ENCODE measurements around the gene KRTAP5-10. TPM values are rescaled to one million over a fixed set of nuclear protein-coding genes. Genes with fewer than 3 reads are reported as not detected.

The KRTAP5-10 gene
- total RNA-seq, 5 donors from 2014 or later (not counting 1 experiment from before 2014, with no cell fraction given): not detected

DNA sequence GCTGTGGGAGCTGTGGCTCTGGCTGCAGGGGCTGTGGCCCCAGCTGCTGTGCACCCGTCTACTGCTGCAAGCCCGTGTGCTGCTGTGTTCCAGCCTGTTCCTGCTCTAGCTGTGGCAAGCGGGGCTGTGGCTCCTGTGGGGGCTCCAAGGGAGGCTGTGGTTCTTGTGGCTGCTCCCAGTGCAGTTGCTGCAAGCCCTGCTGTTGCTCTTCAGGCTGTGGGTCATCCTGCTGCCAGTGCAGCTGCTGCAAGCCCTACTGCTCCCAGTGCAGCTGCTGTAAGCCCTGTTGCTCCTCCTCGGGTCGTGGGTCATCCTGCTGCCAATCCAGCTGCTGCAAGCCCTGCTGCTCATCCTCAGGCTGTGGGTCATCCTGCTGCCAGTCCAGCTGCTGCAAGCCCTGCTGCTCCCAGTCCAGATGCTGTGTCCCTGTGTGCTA is 16.6 kb upstream of the KRTAP5-10 start:
- 22% methylated on average over 5 of the region's 5 CpGs for WGBS (ENCODE audit: insufficient coverage)
- DNase-seq (no peak), ATAC-seq (replicated peaks in 1 of 4) (no peak)
- Histone ChIP-seq H3K9me3 (no peaks in the 10 kb centered on the region), H3K4me1 (ENCODE audit: control insufficient read depth in 1 of 2, extremely low read depth in 1 of 2, insufficient read depth in 2 of 2, low read length in 2 of 2) (peaks cover 0 to 3% of the 10 kb centered on the region in 2 experiments), H3K4me3 (ENCODE audit: control insufficient read depth in 1 of 2, extremely low read depth in 1 of 2, low read length in 1 of 2) (no peak overlapping the region), H3K27ac (ENCODE audit: low read length) (no peak overlapping the region), H3K27me3 (replicated peaks in 1 of 2; ENCODE audit: control insufficient read depth in 2 of 2, extremely low read depth in 1 of 2, insufficient read depth in 2 of 2, low read length in 1 of 2) (peaks cover 0 to 34% of the 10 kb centered on the region in 2 experiments), H3K36me3 (ENCODE audit: control insufficient read depth in 2 of 2, extremely low read depth in 1 of 2, insufficient read depth in 1 of 2, low read length in 1 of 2) (no peaks in the 10 kb centered on the region)
- peaks cover 25 to 27% of the 10 kb centered on the region in 2 donors for H3K27me3 Mint-ChIP-seq
- POLR2A ChIA-PET: no interaction called here
- CTCF ChIA-PET: no interaction called here
- no peak overlapping the region for H3K4me3 Mint-ChIP-seq
- H3K9me3 Mint-ChIP-seq: peaks cover 0 to 7% (median 0%) of the 10 kb centered on the region in 3 donors
- no peaks in the 10 kb centered on the region for H3K36me3 Mint-ChIP-seq
- H3K27ac Mint-ChIP-seq: no peak overlapping the region
- peaks cover 2 to 8% (median 8%) of the 10 kb centered on the region in 3 donors for H3K4me1 Mint-ChIP-seq

DNA sequence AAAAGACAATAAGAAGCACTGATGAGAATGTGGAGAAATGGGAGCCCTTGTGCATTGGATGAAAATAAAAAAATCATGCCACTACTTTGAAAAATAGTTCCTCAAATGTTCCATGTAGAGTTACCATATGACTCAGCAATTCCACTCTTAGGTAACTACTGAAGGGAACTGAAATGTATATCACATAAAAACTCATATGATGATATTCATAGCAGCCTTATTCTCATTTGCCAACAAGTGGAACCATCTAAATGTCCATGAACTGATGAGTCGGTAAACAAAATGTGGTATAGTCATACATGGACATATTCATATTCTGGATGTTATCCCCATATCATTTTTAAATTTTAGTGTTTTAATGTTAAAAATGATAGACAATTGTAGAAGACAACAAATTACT is 13.7 kb upstream of the KRTAP5-10 start:
- H3K27ac Mint-ChIP-seq: no peak overlapping the region
- H3K36me3 Mint-ChIP-seq: no peaks in the 10 kb centered on the region
- ChIA-PET POLR2A (no interaction called here), CTCF (no interaction called here)
- no peak overlapping the region for H3K4me3 Mint-ChIP-seq
- no peaks in the 10 kb centered on the region for H3K4me1 Mint-ChIP-seq
- WGBS (ENCODE audit: insufficient coverage): no CpG with 5 or more reads among the region's 1 CpG
- DNase-seq: no peak
- peaks cover 23 to 25% of the 10 kb centered on the region in 2 donors for H3K27me3 Mint-ChIP-seq
- no peaks in the 10 kb centered on the region for H3K9me3 ChIP-seq
- H3K36me3 ChIP-seq (ENCODE audit: control insufficient read depth in 2 of 2, extremely low read depth in 1 of 2, insufficient read depth in 1 of 2, low read length in 1 of 2): no peaks in the 10 kb centered on the region
- H3K4me3 ChIP-seq (ENCODE audit: control insufficient read depth in 1 of 2, extremely low read depth in 1 of 2, low read length in 1 of 2): no peak overlapping the region
- peaks cover 0 to 42% of the 10 kb centered on the region in 2 experiments for H3K27me3 ChIP-seq (replicated peaks in 1 of 2; ENCODE audit: control insufficient read depth in 2 of 2, extremely low read depth in 1 of 2, insufficient read depth in 2 of 2, low read length in 1 of 2)
- no peak overlapping the region for H3K27ac ChIP-seq (ENCODE audit: low read length)
- H3K4me1 ChIP-seq (ENCODE audit: control insufficient read depth in 1 of 2, extremely low read depth in 1 of 2, insufficient read depth in 2 of 2, low read length in 2 of 2): no peaks in the 10 kb centered on the region
- ATAC-seq (replicated peaks in 1 of 4): no peak
- no peaks in the 10 kb centered on the region for H3K9me3 Mint-ChIP-seq

DNA sequence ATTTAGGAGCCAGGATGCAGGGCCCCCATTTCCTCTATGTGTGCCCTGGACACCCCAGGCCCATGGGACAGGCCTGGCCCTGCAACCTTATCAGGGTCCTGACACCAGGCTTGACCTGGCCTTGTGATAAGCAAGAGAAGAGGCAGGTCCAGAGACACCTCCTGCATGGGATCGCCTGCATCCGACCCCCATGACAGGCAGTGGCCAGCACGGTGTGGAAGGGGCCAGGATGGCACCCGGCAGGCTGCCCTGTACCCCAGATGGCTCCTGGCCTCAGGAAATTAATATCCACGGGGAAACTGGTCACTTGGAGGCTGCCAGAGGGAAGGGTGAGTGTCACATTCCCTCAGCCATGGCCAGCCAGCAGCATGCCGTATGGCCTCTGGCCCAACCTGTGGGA is 10.4 kb upstream of the KRTAP5-10 start:
- ATAC-seq (replicated peaks in 1 of 4): no peak
- CTCF ChIA-PET: no interaction called here
- Mint-ChIP-seq H3K27ac (no peak overlapping the region), H3K9me3 (no peaks in the 10 kb centered on the region), H3K4me3 (no peak overlapping the region), H3K4me1 (no peaks in the 10 kb centered on the region), H3K36me3 (no peaks in the 10 kb centered on the region), H3K27me3 (peaks cover 11 to 16% of the 10 kb centered on the region in 2 donors)
- POLR2A ChIA-PET: no interaction called here
- Histone ChIP-seq H3K4me1 (ENCODE audit: control insufficient read depth in 1 of 2, extremely low read depth in 1 of 2, insufficient read depth in 2 of 2, low read length in 2 of 2) (no peaks in the 10 kb centered on the region), H3K4me3 (ENCODE audit: control insufficient read depth in 1 of 2, extremely low read depth in 1 of 2, low read length in 1 of 2) (no peak overlapping the region), H3K9me3 (no peaks in the 10 kb centered on the region), H3K27me3 (replicated peaks in 1 of 2; ENCODE audit: control insufficient read depth in 2 of 2, extremely low read depth in 1 of 2, insufficient read depth in 2 of 2, low read length in 1 of 2) (peaks cover 0 to 16% of the 10 kb centered on the region in 2 experiments), H3K27ac (ENCODE audit: low read length) (no peak overlapping the region), H3K36me3 (ENCODE audit: control insufficient read depth in 2 of 2, extremely low read depth in 1 of 2, insufficient read depth in 1 of 2, low read length in 1 of 2) (no peaks in the 10 kb centered on the region)
- no peak for DNase-seq
- 75% methylated on average over 6 of the region's 6 CpGs for WGBS (ENCODE audit: insufficient coverage)

DNA sequence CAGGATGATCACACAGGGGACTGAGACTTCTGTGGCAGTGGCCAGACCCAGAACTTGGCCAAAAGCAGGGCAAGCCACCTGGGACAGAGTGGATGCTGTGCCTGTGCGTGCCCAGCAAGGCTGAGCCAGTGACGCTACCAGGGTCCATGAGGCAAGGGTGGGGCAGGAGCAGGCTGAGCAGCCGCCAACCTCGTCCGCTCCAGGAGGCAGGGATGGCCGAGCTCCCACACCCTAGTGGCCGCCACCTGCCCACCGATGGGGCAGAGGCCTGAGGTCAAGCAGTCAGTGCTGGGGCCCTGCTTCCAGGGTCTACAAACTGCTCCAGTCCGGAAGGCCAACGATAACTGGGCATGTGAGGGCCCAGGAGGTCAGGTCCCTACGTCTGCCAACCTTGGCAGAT is 9.9 kb upstream of the KRTAP5-10 start:
- H3K27me3 ChIP-seq (replicated peaks in 1 of 2; ENCODE audit: control insufficient read depth in 2 of 2, extremely low read depth in 1 of 2, insufficient read depth in 2 of 2, low read length in 1 of 2): peaks cover 0 to 16% of the 10 kb centered on the region in 2 experiments
- H3K4me1 ChIP-seq (ENCODE audit: control insufficient read depth in 1 of 2, extremely low read depth in 1 of 2, insufficient read depth in 2 of 2, low read length in 2 of 2): no peaks in the 10 kb centered on the region
- no peak overlapping the region for H3K27ac ChIP-seq (ENCODE audit: low read length)
- H3K4me1 Mint-ChIP-seq: no peaks in the 10 kb centered on the region
- H3K27me3 Mint-ChIP-seq: peaks cover 11 to 16% of the 10 kb centered on the region in 2 donors
- no peaks in the 10 kb centered on the region for H3K9me3 ChIP-seq
- no peaks in the 10 kb centered on the region for H3K9me3 Mint-ChIP-seq
- CTCF ChIA-PET: no interaction called here
- WGBS (ENCODE audit: insufficient coverage): 84% methylated on average over 9 of the region's 11 CpGs
- H3K4me3 ChIP-seq (ENCODE audit: control insufficient read depth in 1 of 2, extremely low read depth in 1 of 2, low read length in 1 of 2): no peak overlapping the region
- H3K36me3 Mint-ChIP-seq: no peaks in the 10 kb centered on the region
- no peaks in the 10 kb centered on the region for H3K36me3 ChIP-seq (ENCODE audit: control insufficient read depth in 2 of 2, extremely low read depth in 1 of 2, insufficient read depth in 1 of 2, low read length in 1 of 2)
- H3K4me3 Mint-ChIP-seq: no peak overlapping the region
- H3K27ac Mint-ChIP-seq: no peak overlapping the region
- ATAC-seq (replicated peaks in 1 of 4) (no peak), DNase-seq (no peak)
- POLR2A ChIA-PET: no interaction called here

DNA sequence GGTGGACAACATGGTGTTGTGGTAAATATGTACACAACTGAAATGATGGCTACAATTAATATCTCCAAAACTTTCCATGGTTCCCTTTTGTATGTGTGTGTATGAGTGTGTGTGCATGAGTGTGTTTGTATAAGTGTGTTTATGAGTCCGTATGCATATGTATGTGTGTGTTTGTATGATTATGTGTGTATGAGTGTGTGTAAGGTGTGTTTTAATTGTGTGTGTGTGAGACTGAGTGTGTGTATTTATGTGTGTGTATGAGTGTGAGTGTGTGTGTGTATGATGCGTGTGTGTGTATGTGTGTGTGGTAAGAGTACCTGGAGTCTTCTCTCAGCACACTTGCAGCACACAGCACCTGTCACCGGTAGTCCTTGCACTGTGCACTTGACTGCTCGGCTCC is 9.3 kb upstream of the KRTAP5-10 start:
- Mint-ChIP-seq H3K9me3 (no peaks in the 10 kb centered on the region), H3K4me1 (no peaks in the 10 kb centered on the region), H3K36me3 (peaks cover 2% of the 10 kb centered on the region), H3K27ac (no peak overlapping the region), H3K27me3 (peaks cover 14 to 20% of the 10 kb centered on the region in 2 donors), H3K4me3 (no peak overlapping the region)
- 89% methylated on average over 1 of the region's 4 CpGs for WGBS (ENCODE audit: insufficient coverage)
- ChIA-PET POLR2A (no interaction called here), CTCF (no interaction called here)
- ATAC-seq (replicated peaks in 1 of 4): no peak
- Histone ChIP-seq H3K9me3 (no peaks in the 10 kb centered on the region), H3K4me1 (ENCODE audit: control insufficient read depth in 1 of 2, extremely low read depth in 1 of 2, insufficient read depth in 2 of 2, low read length in 2 of 2) (no peaks in the 10 kb centered on the region), H3K36me3 (ENCODE audit: control insufficient read depth in 2 of 2, extremely low read depth in 1 of 2, insufficient read depth in 1 of 2, low read length in 1 of 2) (no peaks in the 10 kb centered on the region), H3K4me3 (ENCODE audit: control insufficient read depth in 1 of 2, extremely low read depth in 1 of 2, low read length in 1 of 2) (no peak overlapping the region), H3K27me3 (replicated peaks in 1 of 2; ENCODE audit: control insufficient read depth in 2 of 2, extremely low read depth in 1 of 2, insufficient read depth in 2 of 2, low read length in 1 of 2) (peaks cover 0 to 16% of the 10 kb centered on the region in 2 experiments), H3K27ac (ENCODE audit: low read length) (no peak overlapping the region)
- no peak for DNase-seq

DNA sequence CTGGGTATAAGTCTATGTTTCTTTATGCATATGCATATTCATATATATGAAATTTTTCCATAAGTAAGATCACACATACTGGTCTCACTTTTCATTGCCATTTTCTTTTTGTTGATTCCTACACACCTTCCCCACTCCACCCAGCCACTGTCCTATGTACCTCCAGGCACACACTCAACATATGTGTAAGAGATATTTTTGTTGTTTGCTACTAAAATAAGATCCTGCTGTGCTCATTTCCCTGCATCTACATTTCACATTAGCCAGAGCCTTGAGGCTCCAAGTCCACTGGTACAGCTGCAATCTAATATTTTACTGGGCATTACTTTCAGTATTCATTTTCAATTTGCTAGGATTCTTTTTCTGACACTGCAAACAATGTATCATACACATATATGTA is 8.1 kb upstream of the KRTAP5-10 start:
- Mint-ChIP-seq H3K27me3 (peaks cover 21 to 26% of the 10 kb centered on the region in 2 donors), H3K27ac (no peak overlapping the region), H3K4me1 (no peaks in the 10 kb centered on the region), H3K9me3 (no peaks in the 10 kb centered on the region), H3K4me3 (no peak overlapping the region), H3K36me3 (peaks cover 3% of the 10 kb centered on the region)
- peaks cover 0 to 16% of the 10 kb centered on the region in 2 experiments for H3K27me3 ChIP-seq (replicated peaks in 1 of 2; ENCODE audit: control insufficient read depth in 2 of 2, extremely low read depth in 1 of 2, insufficient read depth in 2 of 2, low read length in 1 of 2)
- DNase-seq: no peak
- no peaks in the 10 kb centered on the region for H3K36me3 ChIP-seq (ENCODE audit: control insufficient read depth in 2 of 2, extremely low read depth in 1 of 2, insufficient read depth in 1 of 2, low read length in 1 of 2)
- no peak overlapping the region for H3K27ac ChIP-seq (ENCODE audit: low read length)
- H3K4me1 ChIP-seq (ENCODE audit: control insufficient read depth in 1 of 2, extremely low read depth in 1 of 2, insufficient read depth in 2 of 2, low read length in 2 of 2): no peaks in the 10 kb centered on the region
- CTCF ChIA-PET: no interaction called here
- no peak overlapping the region for H3K4me3 ChIP-seq (ENCODE audit: control insufficient read depth in 1 of 2, extremely low read depth in 1 of 2, low read length in 1 of 2)
- ATAC-seq (replicated peaks in 1 of 4): no peak
- no peaks in the 10 kb centered on the region for H3K9me3 ChIP-seq
- POLR2A ChIA-PET: no interaction called here

DNA sequence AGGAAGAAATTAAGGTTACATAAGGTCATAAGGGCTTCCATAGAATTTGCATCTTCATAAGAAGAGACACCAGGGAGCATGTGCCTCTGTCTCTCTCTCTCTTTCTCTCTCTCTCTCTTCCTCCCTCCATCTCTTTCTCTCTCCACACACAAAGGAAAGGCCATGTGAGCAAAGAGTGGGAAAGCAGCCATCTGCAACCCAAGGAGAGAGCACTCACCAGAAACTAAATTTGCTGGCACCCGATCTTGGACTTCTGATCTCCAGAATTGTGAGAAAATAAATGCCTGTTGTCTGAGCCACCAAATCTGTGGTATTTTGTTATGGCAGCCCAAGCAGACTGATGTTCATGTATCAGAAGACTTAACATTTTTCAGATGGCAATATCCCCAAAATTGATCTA is 6.4 kb upstream of the KRTAP5-10 start:
- POLR2A ChIA-PET: interaction anchor here in 1 of 2 donors (0.5 kb wide), 1 partner anchor 15 kb away, joined by 6 read pairs; no protein-coding TSS in a partner anchor
- H3K9me3 Mint-ChIP-seq: no peaks in the 10 kb centered on the region
- no peak overlapping the region for H3K4me3 Mint-ChIP-seq
- CTCF ChIA-PET: no interaction called here
- Histone ChIP-seq H3K4me1 (ENCODE audit: control insufficient read depth in 1 of 2, extremely low read depth in 1 of 2, insufficient read depth in 2 of 2, low read length in 2 of 2) (no peaks in the 10 kb centered on the region), H3K27me3 (replicated peaks in 1 of 2; ENCODE audit: control insufficient read depth in 2 of 2, extremely low read depth in 1 of 2, insufficient read depth in 2 of 2, low read length in 1 of 2) (peaks cover 0 to 26% of the 10 kb centered on the region in 2 experiments), H3K9me3 (no peaks in the 10 kb centered on the region), H3K27ac (ENCODE audit: low read length) (no peak overlapping the region), H3K36me3 (ENCODE audit: control insufficient read depth in 2 of 2, extremely low read depth in 1 of 2, insufficient read depth in 1 of 2, low read length in 1 of 2) (no peaks in the 10 kb centered on the region), H3K4me3 (ENCODE audit: control insufficient read depth in 1 of 2, extremely low read depth in 1 of 2, low read length in 1 of 2) (no peak overlapping the region)
- H3K36me3 Mint-ChIP-seq: peaks cover 3% of the 10 kb centered on the region
- H3K4me1 Mint-ChIP-seq: no peaks in the 10 kb centered on the region
- ATAC-seq (replicated peaks in 1 of 4): no peak
- no peak overlapping the region for H3K27ac Mint-ChIP-seq
- DNase-seq: no peak
- WGBS (ENCODE audit: insufficient coverage): 88% methylated on average over 1 of the region's 1 CpG
- H3K27me3 Mint-ChIP-seq: peaks cover 32 to 35% of the 10 kb centered on the region in 2 donors

Data from T-cell (primary cell).